GM12878 (cell line): ENCODE data around the gene LIX1. TPM values are rescaled to one million over a fixed set of nuclear protein-coding genes. Genes with fewer than 3 reads are reported as not detected.

ENCODE experiments used
- ATAC-seq: fragments of 200-7000 bp; cut with Tn5 transposase; 3 replicates; pipeline ENCODE4 v1.9.1; 2020; ENCODE audit warnings: mild to moderate bottlenecking, moderate library complexity
- BruUV-seq: library from RNA; stranded (reverse); fragments of 400-500 nt; replicated peaks from 2 replicates; lab custom pipeline; 2021; lab: Mats Ljungman, UMichigan
- CTCF ChIA-PET: fragments of 300-600 bp; sonication (Branson Sonifier 250); formaldehyde crosslinking; extraction: SDS; loops from one replicate; lab custom pipeline; 2021; ENCODE audit warnings: inconsistent platforms; lab: Yijun Ruan, JAX
- POLR2A ChIA-PET: fragments of 350-600 bp; formaldehyde crosslinking; extraction: SDS; loops from one replicate; lab custom pipeline; 2021; ENCODE audit warnings: inconsistent platforms; lab: Charles Lee
- RAD21 ChIA-PET: fragments of 300-600 bp; sonication (Branson Sonifier 250); formaldehyde crosslinking; loops from one replicate; lab custom pipeline; 2023; ENCODE audit warnings: antibody characterized with exemption; ENCODE audit not compliant: unreplicated experiment; lab: Charles Lee
- SMC1A ChIA-PET: fragments of 300-600 bp; sonication (Branson Sonifier 250); formaldehyde crosslinking; loops from one replicate; lab custom pipeline; 2023; ENCODE audit not compliant: unreplicated experiment, uncharacterized antibody; lab: Charles Lee
- DNase-seq: peaks from one replicate; pipeline ENCODE4 v3.0.0-alpha.2; 2011; ENCODE audit warnings: low read depth, low spot score
- FAIRE-seq: peaks from 3 replicates; lab custom pipeline; 2011; peaks lifted over from hg19 to GRCh38; lab: Jason Lieb, UNC
- H2AFZ ChIP-seq: 2 replicates; pipeline ENCODE4 v1.6.0; 2011; ENCODE audit warnings: low read depth, low read length, control low read depth; ENCODE audit not compliant: control insufficient read depth
- H3K27ac ChIP-seq: 2 replicates; pipeline ENCODE4 v1.5.1; 2011; ENCODE audit warnings: control low read depth; ENCODE audit not compliant: control insufficient read depth, insufficient read depth
- H3K27me3 ChIP-seq, 2 experiments: replicated peaks in 1 of 2; 2 replicates each; pipeline versions ENCODE4 v1.6.0 to v1.6.1; 2011; ENCODE audit warnings: low read length in 1 of 2; ENCODE audit not compliant: control insufficient read depth in 2 of 2, insufficient read depth in 2 of 2
- H3K36me3 ChIP-seq, 2 experiments: 2 replicates each; pipeline ENCODE4 v1.5.1; 2011; ENCODE audit warnings: low read length in 1 of 2; ENCODE audit not compliant: control insufficient read depth in 2 of 2, insufficient read depth in 2 of 2
- H3K4me1 ChIP-seq: 2 replicates; pipeline ENCODE4 v1.6.1; 2011; ENCODE audit warnings: mild to moderate bottlenecking, low read length, moderate library complexity, mixed read lengths; ENCODE audit not compliant: control insufficient read depth, insufficient read depth
- H3K4me2 ChIP-seq: 2 replicates; pipeline ENCODE4 v1.6.0; 2011; ENCODE audit warnings: control low read depth; ENCODE audit not compliant: control insufficient read depth, insufficient read depth
- H3K4me3 ChIP-seq: fragments of 200-600 bp; sonication (generic); 2 replicates; pipeline ENCODE4 v1.5.1; 2016
- H3K79me2 ChIP-seq: 2 replicates; pipeline ENCODE4 v1.6.0; 2011; ENCODE audit warnings: low read length; ENCODE audit not compliant: control insufficient read depth, insufficient read depth
- H3K9ac ChIP-seq: 2 replicates; pipeline ENCODE4 v1.8.0; 2011; ENCODE audit warnings: low read length, control low read depth, mixed read lengths; ENCODE audit not compliant: control insufficient read depth, insufficient read depth
- H3K9me3 ChIP-seq: replicated peaks from 3 replicates; pipeline ENCODE4 v1.5.1; 2011; ENCODE audit warnings: mild to moderate bottlenecking, low read length; ENCODE audit not compliant: control insufficient read depth, insufficient read depth
- H4K20me1 ChIP-seq: 2 replicates; pipeline ENCODE4 v1.6.0; 2011; ENCODE audit not compliant: control insufficient read depth, insufficient read depth
- HDGF ChIP-seq: fragments of 450-650 bp; IDR thresholded peaks from 2 replicates; pipeline ENCODE4 v1.6.1; 2016; ENCODE audit warnings: antibody characterized with exemption
- NFIC ChIP-seq: IDR thresholded peaks from 2 replicates; pipeline ENCODE4 v1.6.1; 2012; ENCODE audit warnings: low read depth, mild to moderate bottlenecking, inconsistent platforms, low read length, moderate library complexity
- SPI1 ChIP-seq: IDR thresholded peaks from 2 replicates; pipeline ENCODE4 v1.6.1; 2011; ENCODE audit warnings: low read depth, mild to moderate bottlenecking, low read length, moderate library complexity, borderline replicate concordance; ENCODE audit not compliant: insufficient read depth
- YBX1 ChIP-seq: fragments of 450-650 bp; IDR thresholded peaks from 2 replicates; pipeline ENCODE4 v1.6.1; 2016; ENCODE audit warnings: antibody characterized with exemption
- in situ Hi-C: fragments of 300-500 bp; cut with MboI; formaldehyde crosslinking; loops from 9 replicates; pipeline ENCODE4 v1.14.3; 2018; ENCODE audit warnings: mixed read lengths
- intact Hi-C: fragments of 100-400 bp; cut with micrococcal nuclease; formaldehyde crosslinking; loops from one replicate; pipeline ENCODE4 v1.14.2; 2022; ENCODE audit not compliant: unreplicated experiment
- polyA plus RNA-seq, 11 experiments: library from polyadenylated mRNA; depleted of rRNA in 4 of 11; unstranded in 6 of 11; stranded (reverse) in 5 of 11; fragments of >200 nt; fragmentation: Nextera tagmentation in 4 of 11; fragmentation: Illumina TruSeq in 1 of 11; extraction: Ambion mirVana in 4 of 11; extraction: Trizol in 1 of 11; gene quantifications; 1 replicate in 1 of 11; 2 replicates in 10 of 11; pipeline versions ENCODE4 v1.2.1 to v1.2.3, GENCODE V29; 2011 to 2016; ENCODE audit warnings: inconsistent platforms in 2 of 11, missing spikeins in 2 of 11, low read depth in 1 of 11
- total RNA-seq, 4 experiments: library from RNA; depleted of rRNA in 3 of 4; stranded (reverse); fragments of >200 nt in 3 of 4; fragmentation: Illumina TruSeq in 1 of 4; extraction: Trizol in 1 of 4; gene quantifications; 2 replicates each; pipeline versions ENCODE4 v1.2.1 to v1.2.3, GENCODE V29; 2013 to 2021
- TF ChIP-seq, protein P1 (sequence below): fragments of 450-650 bp; IDR thresholded peaks from 2 replicates; pipeline ENCODE4 v1.6.1; 2017; ENCODE audit warnings: mild to moderate bottlenecking, moderate library complexity
- TF ChIP-seq, protein P2 (sequence below): fragments of 450-650 bp; IDR thresholded peaks from 2 replicates; pipeline ENCODE4 v1.6.1; 2017; ENCODE audit warnings: mild to moderate bottlenecking, low read depth, inconsistent platforms; ENCODE audit not compliant: poor library complexity, severe bottlenecking

Gene LIX1
- total and polyA plus RNA-seq, 10 of the 15 experiments (the other 5 are each of a cell fraction or from before 2014, with no cell fraction given) = 0.02 to 0.07 (median 0.04) TPM; not detected in 5

DNA sequence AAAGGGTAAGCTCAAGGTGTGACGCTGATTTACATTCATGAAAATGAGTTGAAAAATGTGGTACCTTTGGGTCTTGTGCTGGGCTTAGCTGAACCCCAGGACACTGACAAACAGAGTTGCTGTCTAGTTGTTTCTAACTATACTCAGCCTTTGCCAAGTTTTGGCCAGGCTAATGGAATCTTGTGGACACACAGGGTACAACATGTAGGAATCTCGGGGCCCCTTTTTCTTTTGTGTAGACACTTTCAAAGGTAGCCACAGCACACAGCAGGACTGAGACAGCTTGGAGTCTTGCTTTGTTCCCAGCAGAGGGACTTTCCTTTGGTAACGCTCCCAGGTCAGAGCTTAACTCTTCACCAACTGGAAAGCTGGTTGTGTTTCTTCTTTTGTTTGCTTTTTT is 7.8 kb downstream of the LIX1 start (continued):
- TF ChIP-seq, protein P1, sequence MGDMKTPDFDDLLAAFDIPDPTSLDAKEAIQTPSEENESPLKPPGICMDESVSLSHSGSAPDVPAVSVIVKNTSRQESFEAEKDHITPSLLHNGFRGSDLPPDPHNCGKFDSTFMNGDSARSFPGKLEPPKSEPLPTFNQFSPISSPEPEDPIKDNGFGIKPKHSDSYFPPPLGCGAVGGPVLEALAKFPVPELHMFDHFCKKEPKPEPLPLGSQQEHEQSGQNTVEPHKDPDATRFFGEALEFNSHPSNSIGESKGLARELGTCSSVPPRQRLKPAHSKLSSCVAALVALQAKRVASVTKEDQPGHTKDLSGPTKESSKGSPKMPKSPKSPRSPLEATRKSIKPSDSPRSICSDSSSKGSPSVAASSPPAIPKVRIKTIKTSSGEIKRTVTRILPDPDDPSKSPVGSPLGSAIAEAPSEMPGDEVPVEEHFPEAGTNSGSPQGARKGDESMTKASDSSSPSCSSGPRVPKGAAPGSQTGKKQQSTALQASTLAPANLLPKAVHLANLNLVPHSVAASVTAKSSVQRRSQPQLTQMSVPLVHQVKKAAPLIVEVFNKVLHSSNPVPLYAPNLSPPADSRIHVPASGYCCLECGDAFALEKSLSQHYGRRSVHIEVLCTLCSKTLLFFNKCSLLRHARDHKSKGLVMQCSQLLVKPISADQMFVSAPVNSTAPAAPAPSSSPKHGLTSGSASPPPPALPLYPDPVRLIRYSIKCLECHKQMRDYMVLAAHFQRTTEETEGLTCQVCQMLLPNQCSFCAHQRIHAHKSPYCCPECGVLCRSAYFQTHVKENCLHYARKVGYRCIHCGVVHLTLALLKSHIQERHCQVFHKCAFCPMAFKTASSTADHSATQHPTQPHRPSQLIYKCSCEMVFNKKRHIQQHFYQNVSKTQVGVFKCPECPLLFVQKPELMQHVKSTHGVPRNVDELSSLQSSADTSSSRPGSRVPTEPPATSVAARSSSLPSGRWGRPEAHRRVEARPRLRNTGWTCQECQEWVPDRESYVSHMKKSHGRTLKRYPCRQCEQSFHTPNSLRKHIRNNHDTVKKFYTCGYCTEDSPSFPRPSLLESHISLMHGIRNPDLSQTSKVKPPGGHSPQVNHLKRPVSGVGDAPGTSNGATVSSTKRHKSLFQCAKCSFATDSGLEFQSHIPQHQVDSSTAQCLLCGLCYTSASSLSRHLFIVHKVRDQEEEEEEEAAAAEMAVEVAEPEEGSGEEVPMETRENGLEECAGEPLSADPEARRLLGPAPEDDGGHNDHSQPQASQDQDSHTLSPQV = no peak
- TF ChIP-seq HDGF = no peak
- TF ChIP-seq NFIC = no peak
- TF ChIP-seq, protein P2, sequence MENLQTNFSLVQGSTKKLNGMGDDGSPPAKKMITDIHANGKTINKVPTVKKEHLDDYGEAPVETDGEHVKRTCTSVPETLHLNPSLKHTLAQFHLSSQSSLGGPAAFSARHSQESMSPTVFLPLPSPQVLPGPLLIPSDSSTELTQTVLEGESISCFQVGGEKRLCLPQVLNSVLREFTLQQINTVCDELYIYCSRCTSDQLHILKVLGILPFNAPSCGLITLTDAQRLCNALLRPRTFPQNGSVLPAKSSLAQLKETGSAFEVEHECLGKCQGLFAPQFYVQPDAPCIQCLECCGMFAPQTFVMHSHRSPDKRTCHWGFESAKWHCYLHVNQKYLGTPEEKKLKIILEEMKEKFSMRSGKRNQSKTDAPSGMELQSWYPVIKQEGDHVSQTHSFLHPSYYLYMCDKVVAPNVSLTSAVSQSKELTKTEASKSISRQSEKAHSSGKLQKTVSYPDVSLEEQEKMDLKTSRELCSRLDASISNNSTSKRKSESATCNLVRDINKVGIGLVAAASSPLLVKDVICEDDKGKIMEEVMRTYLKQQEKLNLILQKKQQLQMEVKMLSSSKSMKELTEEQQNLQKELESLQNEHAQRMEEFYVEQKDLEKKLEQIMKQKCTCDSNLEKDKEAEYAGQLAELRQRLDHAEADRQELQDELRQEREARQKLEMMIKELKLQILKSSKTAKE = no peak

DNA sequence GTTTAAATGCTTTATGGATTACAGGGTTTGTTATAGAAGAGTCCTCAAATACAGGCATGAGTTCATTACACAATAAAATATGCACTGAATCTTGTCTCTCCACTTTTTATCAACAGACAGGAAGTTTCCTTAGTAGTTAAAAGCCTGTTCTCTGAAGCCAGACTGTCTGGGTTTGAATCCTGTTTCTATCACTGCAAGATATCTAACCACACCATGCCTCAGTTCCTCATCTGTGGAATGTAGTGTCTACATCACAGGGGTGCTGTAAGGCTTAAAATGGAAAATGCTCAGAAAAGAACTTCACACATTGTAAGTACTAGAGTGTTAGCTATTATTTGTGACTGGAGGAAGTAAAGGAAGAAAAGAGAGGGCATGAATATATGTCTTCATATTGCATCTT is 9.3 kb downstream of the LIX1 start:
- no peaks in the 10 kb centered on the region for H4K20me1 ChIP-seq
- no peak overlapping the region for H3K9ac ChIP-seq
- no peak overlapping the region for H2AFZ ChIP-seq
- no peak for ATAC-seq
- H3K9me3 ChIP-seq = no peaks in the 10 kb centered on the region
- POLR2A ChIA-PET = no interaction called here
- no peak overlapping the region for H3K4me2 ChIP-seq
- no peaks in the 10 kb centered on the region for H3K4me1 ChIP-seq
- in situ Hi-C loops = no loop called here
- no peak for DNase-seq
- RAD21 ChIA-PET = no interaction called here
- no peaks in the 10 kb centered on the region for H3K27me3 ChIP-seq
- intact Hi-C loops = no loop called here
- CTCF ChIA-PET = interaction anchor here (1.1 to 3.2 kb wide), 2 partner anchors 9 to 19 kb away, joined by 3 to 14 read pairs; partner anchors contain the start of gene LIX1
- TF ChIP-seq NFIC = no peak
- peak; percentile 25; the same call in 1 of the 2 replicates for TF ChIP-seq SPI1
- no peak for TF ChIP-seq YBX1
- no TSS peak for BruUV-seq
- H3K27ac ChIP-seq = no peak overlapping the region
- H3K4me3 ChIP-seq = no peak overlapping the region
- no peak for FAIRE-seq
- SMC1A ChIA-PET = interaction anchor here (1.2 to 2.1 kb wide), 4 partner anchors 9 to 294 kb away, joined by 4 to 7 read pairs (median 4); partner anchors contain the start of gene LIX1
- no peaks in the 10 kb centered on the region for H3K79me2 ChIP-seq
- H3K36me3 ChIP-seq = no peaks in the 10 kb centered on the region
